LHCN-M2 (cell line): Measurements from ENCODE around the gene TM4SF4. TPM values are rescaled to one million over a fixed set of nuclear protein-coding genes. Genes with fewer than 3 reads are reported as not detected.

Experiments used
- DNase-seq: peaks from one replicate; pipeline ENCODE4 v3.0.0-alpha.2; 2012; ENCODE audit warnings: low read depth
- total RNA-seq: library from RNA; depleted of rRNA; stranded (reverse); fragments of >200 nt; gene quantifications from 2 replicates; pipeline ENCODE4 v1.2.3, GENCODE V29; 2014

TM4SF4 gene
- total RNA-seq, 1 experiment from 2014 or later, result 0.17 TPM

DNA sequence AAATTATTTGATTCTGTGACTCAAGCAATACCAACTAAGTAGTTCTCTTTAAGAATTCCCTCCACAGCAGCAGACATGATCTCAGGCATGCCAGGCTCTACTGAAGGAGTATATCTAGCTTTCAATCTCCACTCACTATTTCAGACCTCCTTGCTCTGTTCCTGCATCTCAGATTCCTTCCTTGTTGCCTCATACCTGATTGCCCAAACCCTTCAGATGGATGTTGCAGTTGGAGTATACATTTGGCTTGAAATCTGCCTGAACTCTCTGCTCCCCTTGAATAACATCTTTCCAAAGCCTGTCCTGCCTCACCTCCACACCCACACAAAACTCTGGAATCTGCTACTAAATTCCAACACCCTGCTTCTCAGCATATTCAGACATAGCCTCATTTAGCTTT lies 19.8 kb upstream of the TM4SF4 start:
- DNase-seq, result no peak

DNA sequence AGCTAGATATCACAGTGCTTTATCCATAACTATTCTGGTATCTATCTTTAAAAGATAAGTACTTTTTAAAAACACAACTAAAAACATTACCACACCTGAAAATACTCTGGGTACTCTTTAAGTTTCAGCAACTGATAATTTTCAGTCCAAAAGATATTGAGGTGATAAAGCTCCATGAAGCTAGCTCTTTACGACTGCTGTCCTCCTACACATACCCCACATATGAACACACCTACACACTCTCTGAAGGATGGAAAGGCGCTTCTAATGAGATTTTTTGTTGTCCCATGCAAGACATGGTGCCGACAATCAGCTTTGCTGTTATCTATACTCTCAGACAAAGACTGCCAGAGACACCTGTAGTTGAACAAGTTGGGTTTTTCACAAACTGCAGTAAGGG lies 19.1 kb upstream of the TM4SF4 start:
- no peak for DNase-seq

GRCh38 chr3:149455989-149456388 lies 18.5 kb upstream of the TM4SF4 start:
- no peak for DNase-seq

DNA sequence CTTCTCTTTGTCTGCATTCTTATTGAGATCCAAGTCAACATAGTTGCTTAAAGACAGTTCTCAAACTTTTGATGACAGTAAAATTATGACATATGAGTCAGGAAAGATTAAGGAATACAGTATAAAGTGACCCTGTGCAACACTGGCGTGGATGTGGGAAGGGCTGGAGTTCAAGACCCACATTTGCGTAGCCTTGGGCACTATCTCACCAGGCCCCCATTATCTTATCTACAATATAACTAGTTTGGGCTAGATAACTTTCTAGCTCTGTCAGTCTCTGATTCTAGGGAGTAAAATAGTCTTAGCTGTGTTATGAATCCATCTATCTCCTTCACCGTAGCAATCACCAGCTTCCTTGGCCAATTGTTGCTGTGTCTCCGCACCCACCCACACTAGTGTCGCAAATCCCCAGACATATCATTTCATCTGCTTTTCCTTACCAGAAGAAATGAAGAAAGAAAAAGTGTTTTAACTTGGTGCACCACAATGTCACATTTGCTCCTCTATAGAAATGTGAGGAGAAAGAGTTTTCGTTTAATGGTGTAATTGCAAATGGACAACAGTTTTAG lies 14.9 kb upstream of the TM4SF4 start:
- no peak for DNase-seq

DNA sequence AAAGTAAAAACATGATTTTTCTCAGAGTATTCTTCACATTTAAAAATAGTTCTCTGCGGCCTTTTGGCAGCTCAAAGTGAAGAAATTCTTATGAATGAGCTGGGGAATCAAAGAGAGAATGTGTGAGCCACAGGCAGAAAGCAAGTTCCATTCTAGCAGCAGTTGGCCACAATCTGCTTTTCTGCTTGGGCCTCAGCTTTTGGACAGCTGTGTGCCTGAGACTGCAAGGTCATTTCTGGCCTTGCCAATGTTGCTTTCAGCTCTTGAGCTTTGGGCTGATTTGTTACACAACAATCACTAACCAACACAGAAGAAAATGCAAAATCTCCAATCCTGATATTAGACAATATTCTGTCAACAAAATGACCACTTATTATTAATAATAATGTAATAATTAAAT lies 14.4 kb upstream of the TM4SF4 start:
- DNase-seq, result peak; percentile 53

GRCh38 chr3:149462051-149462450 lies 12.4 kb upstream of the TM4SF4 start:
- DNase-seq, result no peak

GRCh38 chr3:149462581-149463011 lies 11.9 kb upstream of the TM4SF4 start:
- DNase-seq, result peak; percentile 78

DNA sequence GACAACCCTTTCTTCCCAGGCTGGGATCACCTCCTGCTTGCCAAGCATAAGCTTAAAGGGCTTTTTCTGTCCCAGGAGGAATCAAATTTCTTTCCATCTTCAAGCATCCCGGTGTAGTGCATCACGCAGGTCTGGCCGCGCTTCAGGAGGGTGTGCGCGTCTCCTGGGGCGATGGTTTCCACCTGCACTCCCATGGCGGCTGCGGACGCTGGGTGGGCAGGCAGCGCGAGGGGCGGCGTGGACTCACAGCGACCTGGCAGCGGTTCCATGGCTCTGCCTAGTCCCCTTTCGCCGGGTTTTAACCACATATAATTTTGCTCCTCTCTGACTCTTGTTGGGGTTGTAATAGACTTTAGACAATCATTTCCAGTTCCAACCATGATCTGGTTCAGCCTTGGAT lies 10.6 kb upstream of the TM4SF4 start:
- DNase-seq, result no peak

GRCh38 chr3:149464542-149465328 lies 9.8 kb upstream of the TM4SF4 start:
- DNase-seq, result no peak

- no peak for DNase-seq
Measured at GRCh38 chr3:149465351-149465883, 9.1 kb upstream of the TM4SF4 start.

DNA sequence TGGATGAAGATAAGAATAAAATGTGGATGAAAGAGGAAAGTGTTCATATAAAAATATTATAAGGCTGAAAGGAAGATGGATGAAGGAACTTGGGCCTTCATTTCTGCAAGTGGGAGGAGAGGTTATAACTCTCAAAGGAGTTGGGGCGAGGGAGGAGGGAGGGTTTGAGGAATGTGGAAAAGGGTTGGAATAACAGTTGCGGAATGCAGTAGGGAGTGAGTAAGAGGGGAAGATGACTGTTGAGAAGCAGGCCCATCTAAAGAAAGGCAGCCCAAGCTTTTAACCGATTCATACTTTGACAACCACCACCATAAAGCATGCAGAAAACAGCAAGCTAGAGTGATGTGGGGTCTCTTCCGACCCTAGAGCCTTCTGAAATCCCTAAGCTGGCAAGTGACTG lies 8.3 kb upstream of the TM4SF4 start:
- DNase-seq, result peak; percentile 96

- DNase-seq, result peak; percentile 78
Measured at GRCh38 chr3:149468504-149469212, 5.8 kb upstream of the TM4SF4 start.

DNA sequence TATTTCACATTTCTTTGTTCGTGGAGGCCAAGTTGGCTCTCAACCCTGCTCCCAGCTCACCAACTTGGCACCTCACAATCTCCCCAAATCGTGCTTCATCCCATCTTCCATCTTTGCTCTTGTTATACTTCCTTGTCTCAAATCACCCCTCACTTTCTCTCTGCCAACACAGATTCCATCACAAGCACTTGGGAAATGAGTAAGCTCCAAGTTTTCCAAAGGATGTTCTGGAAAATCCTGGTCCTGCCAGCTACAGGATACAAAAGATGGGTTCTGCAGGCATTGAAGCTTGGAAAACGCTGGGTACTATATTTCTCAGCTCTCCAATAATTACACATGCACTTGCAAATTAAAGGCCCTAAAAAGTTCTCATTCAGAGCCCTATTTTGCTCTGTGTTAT lies 4.1 kb upstream of the TM4SF4 start:
- no peak for DNase-seq

DNA sequence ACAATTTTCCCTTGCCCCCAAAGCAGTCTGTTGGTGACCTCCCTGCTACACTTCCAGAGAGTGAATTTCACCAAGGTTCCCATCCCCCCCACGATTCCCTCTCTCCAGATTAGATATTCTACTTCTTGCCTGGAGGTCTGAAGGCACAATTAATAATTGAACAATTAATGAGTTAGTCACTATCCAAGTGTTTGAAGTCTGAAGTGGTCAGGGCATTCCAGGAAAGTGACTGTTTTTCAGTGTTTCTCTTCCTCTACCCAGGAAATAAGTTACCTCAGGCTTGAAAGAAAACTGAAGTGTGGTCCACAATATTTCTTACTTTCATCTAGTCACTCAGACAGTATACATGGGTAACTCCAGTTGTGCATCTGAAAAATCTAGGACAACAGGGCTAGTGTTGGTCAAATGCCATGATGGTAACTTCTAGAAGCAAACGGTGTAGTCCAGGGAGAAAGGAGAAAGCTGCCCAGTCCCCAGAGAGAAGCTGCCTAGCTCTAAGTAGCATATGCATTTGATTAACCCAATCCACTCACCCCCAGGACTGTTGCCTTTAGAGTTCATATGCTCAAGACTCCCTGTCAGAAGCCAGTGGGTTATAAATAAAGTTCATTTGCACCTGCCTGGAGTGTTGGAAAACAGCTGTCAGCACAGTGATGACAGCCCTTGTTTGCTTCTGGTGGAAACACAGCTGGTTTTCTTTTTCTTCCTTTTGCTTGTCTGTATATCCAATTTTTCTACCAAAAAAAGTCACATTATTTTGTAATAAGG lies 2.3 kb upstream of the TM4SF4 start:
- peak; percentile 96 for DNase-seq

DNA sequence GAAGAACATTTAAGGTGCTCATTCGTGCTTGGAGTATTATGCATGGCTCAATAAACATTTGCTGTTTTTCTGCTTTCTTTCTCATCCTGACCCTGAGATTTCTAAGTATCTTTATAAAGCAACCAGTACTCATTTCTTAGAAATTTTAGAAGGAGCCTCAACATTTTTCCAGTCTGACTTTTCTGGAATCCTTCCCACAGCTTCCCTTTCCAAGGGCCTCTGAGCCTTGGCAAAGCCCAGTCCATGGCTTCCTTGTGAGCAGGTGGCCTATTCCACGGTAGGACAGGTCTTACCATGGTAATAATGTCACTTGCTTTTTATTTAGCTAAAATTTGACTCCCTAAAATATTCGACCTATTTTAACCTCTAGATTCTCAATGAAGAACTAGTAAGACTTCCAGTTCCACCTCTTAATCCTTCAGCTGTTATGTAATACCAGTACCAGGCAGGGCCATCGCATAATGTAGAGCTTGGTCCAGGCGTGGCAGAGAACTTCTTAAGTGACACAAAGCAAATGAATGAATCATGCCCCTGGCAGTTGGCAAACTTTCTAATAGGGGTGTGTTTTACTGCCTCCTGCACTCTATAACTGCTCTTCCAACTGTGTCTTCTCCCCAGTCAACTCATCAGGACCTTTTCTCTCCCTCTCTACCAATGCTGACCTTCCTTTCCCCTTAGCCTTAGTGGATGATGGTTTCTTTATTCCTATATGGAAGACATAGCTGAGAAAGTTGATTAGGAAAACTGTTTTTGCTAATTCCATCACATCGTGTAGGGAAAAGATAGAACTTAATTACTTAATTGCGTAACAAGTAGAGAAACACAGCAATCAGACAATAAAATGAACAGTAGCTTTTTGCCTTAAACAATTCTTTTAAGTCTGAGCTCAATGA lies 894 bp upstream of the TM4SF4 start:
- peak; percentile 98 for DNase-seq

DNA sequence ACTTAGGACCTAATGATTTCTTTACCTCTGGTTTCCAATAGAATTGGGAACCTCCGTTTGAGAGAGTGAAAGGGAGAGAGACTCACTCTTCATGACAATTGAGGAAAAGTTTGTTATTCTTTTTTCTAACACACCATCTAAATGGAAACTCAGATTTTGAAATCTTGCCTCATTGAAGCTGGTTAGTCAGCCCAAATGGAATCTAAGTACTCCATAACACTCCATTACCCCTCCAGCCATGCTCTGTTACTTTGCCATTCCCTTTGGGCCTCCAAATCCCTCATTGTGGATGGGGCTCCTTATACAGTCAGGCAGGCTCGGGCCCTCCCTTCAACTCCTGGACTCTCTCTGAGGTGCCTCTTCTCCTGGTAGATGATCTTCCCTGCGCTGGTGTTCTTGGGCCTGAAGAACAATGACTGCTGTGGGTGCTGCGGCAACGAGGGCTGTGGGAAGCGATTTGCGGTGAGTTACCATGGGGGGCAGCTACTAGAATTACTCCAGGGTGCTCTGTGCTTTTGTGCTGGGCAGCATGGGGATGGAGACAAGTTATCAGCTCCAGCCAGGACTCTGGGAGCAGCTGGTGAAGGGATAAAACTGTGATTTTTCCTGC lies 1.1 kb downstream of the TM4SF4 start:
- DNase-seq, result no peak

DNA sequence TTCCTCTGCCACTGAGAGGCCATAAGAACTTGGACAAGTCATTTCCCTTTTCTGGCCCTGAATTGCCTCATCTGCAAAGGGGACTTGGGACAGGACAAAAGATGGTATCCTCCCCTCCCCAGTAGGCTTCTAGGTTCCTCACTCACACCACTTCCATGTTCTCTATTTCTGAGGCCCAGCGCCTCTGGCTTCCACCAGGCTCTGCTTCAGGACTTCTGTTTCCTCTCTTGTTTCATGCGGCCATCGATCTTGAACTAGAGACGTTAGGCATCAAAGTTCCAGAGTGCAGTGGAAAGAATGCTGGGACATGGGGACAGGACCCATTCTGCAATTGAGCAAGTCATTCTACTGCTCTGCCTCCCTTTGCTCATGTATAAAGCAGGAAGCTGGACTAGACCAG lies 1.7 kb downstream of the TM4SF4 start:
- no peak for DNase-seq

DNA sequence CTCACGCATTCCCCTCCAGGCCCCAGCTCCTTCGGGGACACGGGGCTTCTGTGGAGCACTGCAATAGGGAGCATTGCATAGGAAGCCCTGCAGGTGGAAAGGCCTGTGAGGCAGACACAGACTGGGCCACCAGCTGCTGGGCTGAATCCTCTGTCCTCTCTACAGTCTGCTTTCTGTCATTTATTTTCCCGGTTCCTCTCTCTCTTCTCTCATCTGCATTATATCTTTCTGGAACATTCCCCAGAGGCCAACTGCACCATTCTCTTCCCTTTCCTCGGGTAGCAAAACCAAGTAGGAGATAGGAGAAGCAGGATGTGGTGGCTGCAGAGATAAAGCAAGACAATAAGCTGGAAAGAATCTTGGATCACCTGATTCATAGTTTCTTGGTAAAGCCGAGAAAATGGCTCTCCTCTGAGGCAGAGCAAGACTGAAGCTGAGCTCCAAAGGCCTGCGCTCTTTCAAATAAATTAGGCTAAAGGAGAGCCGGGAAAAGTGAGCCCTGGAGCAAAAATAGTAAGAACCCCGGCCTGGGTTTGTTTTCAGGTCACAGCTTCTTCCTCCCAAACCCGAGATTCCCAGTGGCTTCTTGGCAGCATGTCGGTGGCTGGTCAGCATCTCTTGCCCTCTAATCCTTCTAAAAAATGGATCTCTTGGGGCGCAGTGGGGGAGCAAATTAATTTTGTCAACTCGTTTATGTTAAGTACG lies 5.3 kb downstream of the TM4SF4 start:
- DNase-seq, result no peak

DNA sequence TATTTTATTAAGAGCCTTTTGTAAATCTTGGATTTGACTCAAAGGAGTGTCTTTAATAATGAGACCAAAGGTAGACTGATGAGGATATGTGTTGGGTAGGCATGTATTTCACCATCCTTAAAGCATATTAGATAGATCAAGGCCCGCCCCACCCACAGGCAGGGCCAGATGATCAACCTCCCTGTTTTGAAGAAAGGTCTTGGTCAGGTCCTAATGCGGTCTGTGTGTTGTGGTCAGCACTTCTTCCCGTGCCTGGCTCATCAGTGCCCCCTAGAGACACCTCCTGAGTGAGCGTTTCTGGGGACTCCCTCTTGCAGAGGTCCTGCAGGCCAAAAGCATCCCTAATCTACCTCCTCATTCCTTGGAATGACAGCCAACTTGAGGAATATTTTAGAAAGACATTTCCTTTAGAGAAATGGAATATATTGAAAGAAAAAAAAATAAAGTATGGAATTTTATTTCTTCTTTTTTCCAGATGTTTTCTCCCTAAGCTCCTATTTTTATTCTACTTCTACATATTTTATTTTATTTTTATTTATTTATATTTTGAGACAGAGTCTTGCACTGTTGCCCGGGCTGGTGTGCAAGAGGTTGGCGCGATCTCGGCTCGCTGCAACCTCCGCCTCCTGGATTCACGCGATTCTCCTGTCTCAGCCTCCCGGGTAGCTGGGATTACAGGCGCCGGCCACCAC lies 6.0 kb downstream of the TM4SF4 start:
- DNase-seq, result peak; percentile 92
